NCI-H460 (cell line): ENCODE results near the gene BTF3L4. TPM values are rescaled to one million over a fixed set of nuclear protein-coding genes. Genes with fewer than 3 reads are reported as not detected.

ENCODE experiments used
- DNase-seq: peaks from one replicate; pipeline ENCODE4 v3.0.0-alpha.2; 2016; ENCODE audit warnings: low read depth; ENCODE audit errors: extremely low read depth
- total RNA-seq: library from RNA; depleted of rRNA; stranded (reverse); fragments of >200 nt; shearing (Covaris generic); gene quantifications from 2 replicates; pipeline ENCODE4 v1.2.3, GENCODE V29; 2014; rRNA removed

Gene BTF3L4
- total RNA-seq, 1 experiment from 2014 or later = 79.1 TPM

- no peak for DNase-seq
Observed at GRCh38 chr1:52122384-52122783, 66.3 kb downstream of the BTF3L4 start.

GRCh38 chr1:52123622-52124021 is 67.5 kb downstream of the BTF3L4 start:
- DNase-seq = no peak

GRCh38 chr1:52125736-52126359 is 69.8 kb downstream of the BTF3L4 start:
- no peak for DNase-seq

GRCh38 chr1:52127181-52128180 is 71.4 kb downstream of the BTF3L4 start:
- peak; percentile 32 for DNase-seq

GRCh38 chr1:52139817-52140540 is 83.9 kb downstream of the BTF3L4 start:
- no peak for DNase-seq

Other genes starting within 250 kb of the BTF3L4 start
- gene NRDC, start 177.6 kb upstream of the BTF3L4 start, total RNA-seq = 118 and 130 TPM in 2 replicates
- gene RAB3B, start 65.6 kb upstream of the BTF3L4 start, total RNA-seq = 88.3 and 96.5 TPM in 2 replicates
- 5.9 and 8.4 TPM in 2 replicates for gene KTI12, start 22.5 kb upstream of the BTF3L4 start, total RNA-seq
- gene TXNDC12, start 1.1 kb upstream of the BTF3L4 start, total RNA-seq = 89.1 and 101 TPM in 2 replicates
- gene ZFYVE9, start 85.8 kb downstream of the BTF3L4 start, total RNA-seq = 9.5 and 11.4 TPM in 2 replicates